Activated T-cell treated with anti-CD3 and anti-CD28 coated beads, Interleukin-2, amount 50 U/mL, for 72 hours (primary cell): Measurements from ENCODE around the gene LY6G6D. TPM values are rescaled to one million over a fixed set of nuclear protein-coding genes. Genes with fewer than 3 reads are reported as not detected.

Source experiments
- ATAC-seq, 2 donors: fragments of 150-1000 bp; cut with Tn5 transposase; replicated peaks in 1 of 2; 2 replicates each; pipeline ENCODE4 v1.10.0; 2021; ENCODE audit warnings: moderate library complexity in 2 of 2, mild to moderate bottlenecking in 1 of 2
- DNase-seq, 2 donors: peaks; one replicate each; pipeline ENCODE4 v3.0.0; 2021 to 2022; ENCODE audit warnings: mixed read lengths in 1 of 2
- H3K27ac Mint-ChIP-seq: one replicate; pipeline ENCODE4 v1.8.0; 2022; ENCODE audit warnings: mild to moderate bottlenecking, moderate library complexity, mixed read lengths
- H3K27me3 Mint-ChIP-seq: one replicate; pipeline ENCODE4 v1.8.0; 2022; ENCODE audit warnings: low read depth, mixed read lengths
- H3K36me3 Mint-ChIP-seq, 2 donors: one replicate each; pipeline ENCODE4 v1.8.0; 2022; ENCODE audit warnings: mixed read lengths in 2 of 2, mild to moderate bottlenecking in 1 of 2; ENCODE audit not compliant: insufficient read depth in 2 of 2
- H3K4me1 Mint-ChIP-seq: one replicate; pipeline ENCODE4 v1.8.0; 2022; ENCODE audit warnings: low read depth, mixed read lengths
- H3K4me3 Mint-ChIP-seq, 2 donors: one replicate each; pipeline ENCODE4 v1.8.0; 2022; ENCODE audit warnings: mild to moderate bottlenecking in 2 of 2, mixed read lengths in 2 of 2, moderate library complexity in 2 of 2
- H3K9me3 Mint-ChIP-seq, 2 donors: one replicate each; pipeline ENCODE4 v1.8.0; 2022; ENCODE audit warnings: mixed read lengths in 2 of 2
- total RNA-seq, 2 donors: library from RNA; stranded (reverse); gene quantifications; one replicate each; pipeline ENCODE4 v1.2.3, GENCODE V29; 2022

LY6G6D gene
- total RNA-seq, 2 donors from 2014 or later, result not detected

GRCh38 chr6:31727717-31728671, 12.8 kb downstream of the LY6G6D start:
- Mint-ChIP-seq H3K27ac (no peak overlapping the region), H3K4me1 (peaks cover 54% of the 10 kb centered on the region), H3K9me3 (no peaks in the 10 kb centered on the region), H3K36me3 (peaks cover 3 to 12% of the 10 kb centered on the region in 2 donors), H3K27me3 (no peaks in the 10 kb centered on the region), H3K4me3 (peak overlapping the region; percentile 55 to 83)
- no peak for ATAC-seq
- no peak for DNase-seq

DNA sequence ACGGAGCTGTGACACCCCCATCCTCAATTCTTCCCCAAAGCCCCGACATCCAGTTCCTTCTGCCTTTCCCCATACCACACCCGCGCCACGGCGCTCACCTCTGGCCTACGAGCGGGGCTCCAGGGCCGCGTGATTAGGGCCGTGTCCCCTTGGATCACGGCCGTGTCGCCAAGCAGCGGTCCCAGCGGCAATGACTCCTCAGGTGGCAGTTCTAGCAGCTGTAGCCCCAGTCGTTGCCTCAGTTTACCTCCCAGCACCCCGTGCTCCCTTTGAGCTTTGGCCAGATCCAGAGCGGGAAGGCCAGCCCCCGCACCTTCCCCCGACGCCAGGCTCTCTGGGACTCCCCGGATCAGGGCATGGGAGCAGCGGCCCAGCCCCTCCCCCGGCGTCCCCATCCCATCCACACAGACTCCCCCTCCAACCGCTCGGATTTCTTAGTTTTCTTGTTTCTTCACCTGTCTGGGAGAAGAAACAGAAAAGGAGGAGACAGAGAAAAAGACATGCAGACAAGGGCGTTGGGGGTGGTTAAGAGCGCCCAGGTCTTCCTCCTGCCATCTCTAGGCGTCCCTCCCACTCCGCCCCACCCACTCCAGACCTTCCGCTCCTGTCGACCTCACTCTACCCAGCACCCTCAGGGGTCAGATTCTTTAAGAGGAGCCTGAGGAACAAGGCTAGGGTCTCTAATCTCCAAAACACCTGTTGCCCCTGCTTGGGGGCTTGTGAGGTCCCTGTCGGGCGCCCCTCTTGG, 13.8 kb downstream of the LY6G6D start, which contains the start of gene DDAH2:
DDAH2 (minus strand) TSS at position 533 of the 748 bp plus-strand sequence; CDS start at position 395, 138 bp downstream.
- ATAC-seq, result peak; percentile 14 to 16
- Mint-ChIP-seq H3K36me3 (peaks cover 7 to 16% of the 10 kb centered on the region in 2 donors), H3K27ac (no peak within 1 kb of the TSS), H3K9me3 (no peaks in the 10 kb centered on the region), H3K27me3 (no peaks in the 10 kb centered on the region), H3K4me1 (peaks cover 58% of the 10 kb centered on the region), H3K4me3 (peak within 1 kb of the TSS; percentile 83 to 94)
- no peak for DNase-seq

DNA sequence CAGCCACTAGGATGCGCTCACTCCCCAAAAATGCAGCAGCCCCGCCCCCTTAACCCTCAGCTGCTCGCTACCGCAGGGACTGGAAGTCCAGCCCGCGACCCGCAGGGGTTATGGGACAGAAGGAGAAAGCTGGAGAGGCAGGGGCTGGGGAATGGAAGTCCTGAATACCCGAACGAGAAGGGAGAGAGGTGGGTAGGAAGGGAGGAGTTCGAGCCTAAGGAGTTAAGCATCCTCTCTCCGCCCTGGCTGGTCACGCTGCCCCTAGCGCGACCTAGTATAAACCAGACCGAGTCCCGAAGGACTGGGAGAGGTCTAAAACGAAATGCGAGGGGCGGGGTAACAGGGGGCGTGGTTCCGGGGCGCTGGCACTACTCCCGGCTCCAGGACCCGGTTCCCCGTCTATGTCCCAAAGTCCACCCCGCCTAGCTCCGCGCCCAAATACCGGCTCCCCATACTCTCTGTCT, 14.4 kb downstream of the LY6G6D start:
- Mint-ChIP-seq H3K4me1 (peaks cover 64% of the 10 kb centered on the region), H3K27ac (no peak overlapping the region), H3K27me3 (no peaks in the 10 kb centered on the region), H3K4me3 (peak overlapping the region; percentile 83 to 94), H3K9me3 (no peaks in the 10 kb centered on the region), H3K36me3 (peaks cover 7 to 16% of the 10 kb centered on the region in 2 donors)
- DNase-seq (peak; percentile 81 to 83), ATAC-seq (peak; percentile 70 to 71)

- H3K27me3 Mint-ChIP-seq, result no peaks in the 10 kb centered on the region
- H3K4me3 Mint-ChIP-seq, result peak overlapping the region; percentile 83 to 94
- no peaks in the 10 kb centered on the region for H3K9me3 Mint-ChIP-seq
- ATAC-seq (peak; percentile 58 to 67), DNase-seq (peak; percentile 75 to 77)
- H3K27ac Mint-ChIP-seq, result peak overlapping the region; percentile 58
- peaks cover 10 to 19% of the 10 kb centered on the region in 2 donors for H3K36me3 Mint-ChIP-seq
- H3K4me1 Mint-ChIP-seq, result peaks cover 65% of the 10 kb centered on the region
Measured at GRCh38 chr6:31729979-31730630, 15.0 kb downstream of the LY6G6D start.

DNA sequence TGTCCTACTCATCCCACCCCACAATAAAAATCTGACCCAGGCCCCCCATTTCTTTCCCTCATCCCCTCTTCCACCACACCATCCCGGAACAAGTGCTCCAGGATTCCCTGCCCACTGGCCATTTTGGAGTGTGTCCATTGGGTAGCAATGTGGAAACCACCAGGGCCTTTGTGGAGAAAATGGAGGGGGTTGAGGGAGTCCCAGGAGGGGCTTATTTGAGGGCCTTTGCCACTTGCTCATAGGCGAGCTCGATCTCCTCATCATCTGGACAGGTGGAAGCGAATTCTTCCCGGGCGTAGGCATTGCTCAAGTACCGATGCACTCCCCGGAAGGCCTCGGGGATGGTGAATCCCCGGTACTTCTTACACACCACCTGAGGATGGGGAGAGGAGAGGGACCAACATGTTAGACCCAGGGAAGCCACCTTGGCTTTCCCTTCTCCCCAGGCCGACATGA, 15.5 kb downstream of the LY6G6D start:
- Mint-ChIP-seq H3K4me1 (peaks cover 62% of the 10 kb centered on the region), H3K27ac (no peak overlapping the region), H3K27me3 (no peaks in the 10 kb centered on the region), H3K9me3 (no peaks in the 10 kb centered on the region), H3K4me3 (peak overlapping the region; percentile 83 to 94), H3K36me3 (peaks cover 15 to 24% of the 10 kb centered on the region in 2 donors)
- DNase-seq (no peak), ATAC-seq (no peak)

DNA sequence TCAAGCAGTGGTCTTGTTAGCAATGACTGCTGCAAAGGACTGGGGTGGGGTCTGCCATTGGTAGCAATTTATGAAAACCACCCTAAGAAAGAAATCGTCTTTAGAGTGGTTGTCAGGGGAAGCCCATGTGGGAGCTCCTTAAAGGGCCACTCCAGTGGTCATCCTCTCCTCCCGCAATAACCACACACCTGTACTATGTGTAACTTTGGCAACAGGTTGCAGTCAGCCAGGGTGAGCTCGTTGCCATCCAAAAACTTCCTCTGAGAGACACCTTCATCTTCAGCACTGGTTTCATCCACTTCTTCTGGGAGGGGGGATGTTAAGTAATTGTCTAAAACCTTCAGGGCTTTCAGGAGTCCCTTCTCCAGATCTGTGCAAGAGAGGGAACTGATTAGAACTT, 16.9 kb downstream of the LY6G6D start:
- peaks cover 54% of the 10 kb centered on the region for H3K4me1 Mint-ChIP-seq
- H3K4me3 Mint-ChIP-seq, result no peak overlapping the region
- peaks cover 18 to 32% of the 10 kb centered on the region in 2 donors for H3K36me3 Mint-ChIP-seq

GRCh38 chr6:31733734-31734133, 18.6 kb downstream of the LY6G6D start:
- H3K4me1 Mint-ChIP-seq, result peaks cover 58% of the 10 kb centered on the region
- peaks cover 18 to 32% of the 10 kb centered on the region in 2 donors for H3K36me3 Mint-ChIP-seq
- H3K27me3 Mint-ChIP-seq, result no peaks in the 10 kb centered on the region
- ATAC-seq (no peak), DNase-seq (no peak)
- H3K4me3 Mint-ChIP-seq, result peak overlapping the region; percentile 45 to 89
- no peaks in the 10 kb centered on the region for H3K9me3 Mint-ChIP-seq
- no peak overlapping the region for H3K27ac Mint-ChIP-seq

More for the DNA sequence above, 16.9 kb downstream of the LY6G6D start:
- H3K9me3 Mint-ChIP-seq, result no peaks in the 10 kb centered on the region
- DNase-seq (no peak), ATAC-seq (no peak)
- no peaks in the 10 kb centered on the region for H3K27me3 Mint-ChIP-seq
- peak overlapping the region; percentile 40 for H3K27ac Mint-ChIP-seq

- peak overlapping the region; percentile 85 for H3K27ac Mint-ChIP-seq
- peak overlapping the region; percentile 89 to 98 for H3K4me3 Mint-ChIP-seq
- DNase-seq (no peak), ATAC-seq (peak; percentile 50 to 63)
- H3K36me3 Mint-ChIP-seq, result peaks cover 18 to 32% of the 10 kb centered on the region in 2 donors
- H3K9me3 Mint-ChIP-seq, result no peaks in the 10 kb centered on the region
- no peaks in the 10 kb centered on the region for H3K27me3 Mint-ChIP-seq
- peaks cover 58% of the 10 kb centered on the region for H3K4me1 Mint-ChIP-seq
Measured at GRCh38 chr6:31734247-31734820, 19.2 kb downstream of the LY6G6D start.

- peak overlapping the region; percentile 83 for H3K27ac Mint-ChIP-seq
- no peaks in the 10 kb centered on the region for H3K27me3 Mint-ChIP-seq
- H3K4me1 Mint-ChIP-seq, result peaks cover 61% of the 10 kb centered on the region
- no peaks in the 10 kb centered on the region for H3K9me3 Mint-ChIP-seq
- DNase-seq (peak; percentile 72 to 74), ATAC-seq (peak in 1 of 2 donors; percentile 4)
- H3K4me3 Mint-ChIP-seq, result peak overlapping the region; percentile 89 to 98
- peaks cover 18 to 34% of the 10 kb centered on the region in 2 donors for H3K36me3 Mint-ChIP-seq
Measured at GRCh38 chr6:31734821-31735406, 19.8 kb downstream of the LY6G6D start.

DNA sequence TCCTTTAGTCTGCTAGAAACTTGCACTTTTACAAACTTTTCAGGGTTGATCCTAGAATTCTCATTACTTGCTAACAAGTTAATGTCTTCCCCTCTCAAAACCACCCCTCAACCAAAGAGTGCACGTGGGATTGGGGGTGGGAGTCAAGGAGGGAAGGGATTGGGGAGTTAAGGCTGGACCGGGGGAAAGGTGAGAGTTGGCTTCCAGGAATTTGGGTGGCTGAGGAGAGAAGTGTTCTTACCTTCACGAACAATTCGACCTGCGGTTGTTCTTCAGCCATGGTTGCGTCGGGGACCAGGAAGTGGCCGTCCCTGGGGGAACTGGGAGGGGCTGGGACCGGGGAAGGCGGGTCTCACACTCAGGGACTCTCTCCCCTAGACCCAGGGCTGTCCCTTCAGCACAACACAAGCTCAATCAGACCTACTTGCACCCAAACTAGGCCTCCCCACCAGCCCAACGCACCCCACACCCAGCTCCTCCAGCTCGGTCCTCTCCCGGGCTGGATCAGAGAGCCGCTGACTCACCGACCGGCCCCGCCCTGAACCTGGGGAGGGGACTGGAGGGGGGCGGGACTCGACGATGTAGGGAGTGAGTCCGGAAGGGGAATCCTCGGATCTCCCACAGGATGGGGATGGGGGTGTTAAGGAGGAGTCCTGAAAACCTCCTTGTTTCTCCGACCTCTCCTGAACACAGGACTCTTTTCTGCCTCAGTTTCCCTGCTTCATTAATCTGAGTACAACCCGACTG, 21.0 kb downstream of the LY6G6D start, which contains the start of gene CLIC1:
CLIC1 (minus strand) TSS at position 510 of the 747 bp plus-strand sequence; CDS start at position 280, 230 bp downstream.
- Mint-ChIP-seq H3K4me1 (peaks cover 63% of the 10 kb centered on the region), H3K9me3 (no peaks in the 10 kb centered on the region), H3K27ac (peak within 1 kb of the TSS; percentile 83), H3K27me3 (no peaks in the 10 kb centered on the region), H3K36me3 (peaks cover 20 to 34% of the 10 kb centered on the region in 2 donors), H3K4me3 (peak within 1 kb of the TSS; percentile 89 to 98)
- ATAC-seq (peak; percentile 46 to 53), DNase-seq (peak; percentile 86 to 87)

DNA sequence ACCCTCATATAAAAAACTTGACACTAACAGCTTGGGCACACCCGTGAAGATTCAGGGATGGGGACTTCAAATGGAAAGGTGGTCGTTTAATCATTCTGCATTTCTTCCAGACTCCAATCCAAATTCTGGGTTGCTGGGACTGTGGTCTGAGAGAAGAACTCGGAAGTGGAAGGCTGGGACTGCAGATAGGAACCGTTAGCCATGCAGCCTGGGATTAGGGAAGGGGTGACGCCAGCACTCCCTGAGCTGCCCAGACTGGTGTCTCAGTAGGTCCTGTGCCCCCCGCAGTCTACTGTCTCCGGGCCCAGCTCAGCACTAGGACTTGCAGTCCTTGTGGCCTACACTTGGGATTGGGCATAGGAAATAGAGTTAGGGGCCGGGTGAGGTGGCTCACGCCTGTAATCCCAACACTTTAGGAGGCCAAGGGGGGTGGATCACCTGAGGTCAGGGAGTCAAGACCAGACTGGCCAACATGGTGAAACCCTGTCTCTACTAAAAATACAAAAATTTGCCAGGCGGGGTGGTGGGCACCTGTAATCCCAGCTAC, 21.7 kb downstream of the LY6G6D start:
- H3K9me3 Mint-ChIP-seq, result no peaks in the 10 kb centered on the region
- DNase-seq, result no peak
- H3K27ac Mint-ChIP-seq, result peak overlapping the region; percentile 83
- peak overlapping the region; percentile 89 to 98 for H3K4me3 Mint-ChIP-seq
- peaks cover 69% of the 10 kb centered on the region for H3K4me1 Mint-ChIP-seq
- no peaks in the 10 kb centered on the region for H3K27me3 Mint-ChIP-seq
- H3K36me3 Mint-ChIP-seq, result peaks cover 18 to 35% of the 10 kb centered on the region in 2 donors
- ATAC-seq, result no peak
